SU-DHL-6 (cell line): ENCODE data around the gene WAS.

ENCODE experiments used
- EZH2phosphoT487 ChIP-seq: fragments of 200-600 bp; sonication (generic), shearing (Covaris generic); conservative IDR thresholded peaks from 2 replicates; pipeline ENCODE4 v1.6.1; 2018; ENCODE audit warnings: mild to moderate bottlenecking, antibody characterized with exemption, low read length, moderate library complexity, mixed read lengths
- TF ChIP-seq, protein P1 (sequence below): fragments of 200-600 bp; sonication (generic); IDR thresholded peaks from one replicate; pipeline ENCODE4 v1.5.1; 2017; ENCODE audit warnings: antibody characterized with exemption, mild to moderate bottlenecking, low read length, moderate library complexity; ENCODE audit not compliant: insufficient read depth, poor library complexity, severe bottlenecking

DNA sequence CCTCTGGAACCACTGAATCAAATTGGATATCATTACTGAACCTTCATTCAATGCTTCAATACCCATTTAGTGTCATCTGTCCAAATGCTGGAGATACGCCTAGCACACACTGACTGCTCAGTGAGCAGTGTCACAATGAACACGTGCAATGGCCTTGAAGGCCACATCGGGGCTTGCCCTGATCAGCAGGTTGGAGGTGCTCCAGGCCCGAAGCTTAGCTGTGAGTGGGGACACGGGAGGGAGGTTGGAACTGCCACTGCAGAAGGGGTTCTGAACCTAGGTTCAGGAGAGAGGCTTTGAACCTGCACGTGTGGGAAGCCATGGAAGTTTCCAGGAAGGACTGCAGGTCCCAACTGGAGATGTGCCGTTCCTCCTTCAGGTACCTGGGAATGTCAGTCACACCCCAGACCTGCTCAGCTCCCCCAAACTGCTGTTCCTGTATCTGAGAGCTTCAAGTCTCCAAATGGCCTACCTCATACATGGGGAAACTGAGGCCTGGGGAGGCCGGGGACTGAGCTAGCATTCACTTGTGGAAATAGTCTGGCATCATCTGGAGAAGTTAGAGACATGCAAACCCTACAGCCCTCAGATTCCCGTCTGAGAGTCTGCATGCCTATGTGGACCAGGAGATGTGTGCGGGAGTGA lies 1.9 kb upstream of the WAS start:
- TF ChIP-seq, protein P1, sequence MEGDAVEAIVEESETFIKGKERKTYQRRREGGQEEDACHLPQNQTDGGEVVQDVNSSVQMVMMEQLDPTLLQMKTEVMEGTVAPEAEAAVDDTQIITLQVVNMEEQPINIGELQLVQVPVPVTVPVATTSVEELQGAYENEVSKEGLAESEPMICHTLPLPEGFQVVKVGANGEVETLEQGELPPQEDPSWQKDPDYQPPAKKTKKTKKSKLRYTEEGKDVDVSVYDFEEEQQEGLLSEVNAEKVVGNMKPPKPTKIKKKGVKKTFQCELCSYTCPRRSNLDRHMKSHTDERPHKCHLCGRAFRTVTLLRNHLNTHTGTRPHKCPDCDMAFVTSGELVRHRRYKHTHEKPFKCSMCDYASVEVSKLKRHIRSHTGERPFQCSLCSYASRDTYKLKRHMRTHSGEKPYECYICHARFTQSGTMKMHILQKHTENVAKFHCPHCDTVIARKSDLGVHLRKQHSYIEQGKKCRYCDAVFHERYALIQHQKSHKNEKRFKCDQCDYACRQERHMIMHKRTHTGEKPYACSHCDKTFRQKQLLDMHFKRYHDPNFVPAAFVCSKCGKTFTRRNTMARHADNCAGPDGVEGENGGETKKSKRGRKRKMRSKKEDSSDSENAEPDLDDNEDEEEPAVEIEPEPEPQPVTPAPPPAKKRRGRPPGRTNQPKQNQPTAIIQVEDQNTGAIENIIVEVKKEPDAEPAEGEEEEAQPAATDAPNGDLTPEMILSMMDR, result no peak
- no peak for TF ChIP-seq EZH2phosphoT487
